Activated CD8-positive, alpha-beta memory T cell treated with anti-CD3 and anti-CD28 coated beads, Interleukin-2, amount 50 U/mL, for 1 hour (primary cell): Measurements from ENCODE around the gene RNF167.

Source experiments
- DNase-seq: peaks from one replicate; pipeline ENCODE4 v3.0.0-alpha.2; 2020; ENCODE audit errors: extremely low read depth

RNF167 gene

GRCh38 chr17:4939796-4940554, at the start of gene RNF167, which contains the start of gene SLC25A11:
Gene RNF167 (plus strand): TSS chr17:4940268. CDS start chr17:4940910, 642 bp downstream.
Gene SLC25A11 (minus strand): TSS chr17:4940046. CDS start chr17:4939910, 136 bp downstream.
- peak; percentile 95 for DNase-seq

- DNase-seq: no peak
Observed at GRCh38 chr17:4891411-4892410, 48.4 kb upstream of the RNF167 start.

- DNase-seq: no peak
Observed at GRCh38 chr17:4892499-4893221, 47.4 kb upstream of the RNF167 start.

- DNase-seq: no peak
Observed at GRCh38 chr17:4893272-4893671, 46.8 kb upstream of the RNF167 start.

GRCh38 chr17:4893721-4894560, 46.1 kb upstream of the RNF167 start:
- DNase-seq: no peak

DNA sequence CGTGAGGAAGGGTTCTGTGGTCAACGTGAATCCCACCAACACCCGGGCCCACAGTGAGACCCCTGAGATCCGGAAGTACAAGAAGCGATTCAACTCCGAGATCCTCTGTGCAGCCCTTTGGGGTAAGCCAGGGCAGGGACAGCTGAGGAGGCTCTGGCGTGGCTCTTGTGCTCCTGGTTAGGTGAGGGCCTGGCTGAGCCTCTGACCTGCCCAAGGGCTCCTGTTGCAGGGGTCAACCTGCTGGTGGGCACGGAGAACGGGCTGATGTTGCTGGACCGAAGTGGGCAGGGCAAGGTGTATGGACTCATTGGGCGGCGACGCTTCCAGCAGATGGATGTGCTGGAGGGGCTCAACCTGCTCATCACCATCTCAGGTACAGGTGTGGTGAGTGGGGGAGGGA, 44.9 kb upstream of the RNF167 start:
- DNase-seq: no peak

DNA sequence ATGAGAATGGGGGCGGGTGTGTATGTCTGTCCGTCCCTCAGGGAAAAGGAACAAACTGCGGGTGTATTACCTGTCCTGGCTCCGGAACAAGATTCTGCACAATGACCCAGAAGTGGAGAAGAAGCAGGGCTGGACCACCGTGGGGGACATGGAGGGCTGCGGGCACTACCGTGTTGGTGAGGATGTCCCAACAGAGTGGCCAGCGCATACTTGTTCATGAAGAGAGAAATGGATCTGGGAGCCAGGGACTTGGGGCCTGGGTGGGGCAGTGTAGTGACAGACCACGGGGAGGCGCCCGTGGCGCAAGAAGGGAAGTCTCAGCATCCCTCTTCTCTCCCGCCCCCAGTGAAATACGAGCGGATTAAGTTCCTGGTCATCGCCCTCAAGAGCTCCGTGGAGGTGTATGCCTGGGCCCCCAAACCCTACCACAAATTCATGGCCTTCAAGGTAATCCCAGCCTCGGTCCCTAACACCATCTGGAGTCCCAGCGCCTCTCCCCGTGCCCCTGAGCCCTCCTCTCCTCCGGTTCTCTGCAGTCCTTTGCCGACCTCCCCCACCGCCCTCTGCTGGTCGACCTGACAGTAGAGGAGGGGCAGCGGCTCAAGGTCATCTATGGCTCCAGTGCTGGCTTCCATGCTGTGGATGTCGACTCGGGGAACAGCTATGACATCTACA, 44.3 kb upstream of the RNF167 start:
- DNase-seq: no peak

DNA sequence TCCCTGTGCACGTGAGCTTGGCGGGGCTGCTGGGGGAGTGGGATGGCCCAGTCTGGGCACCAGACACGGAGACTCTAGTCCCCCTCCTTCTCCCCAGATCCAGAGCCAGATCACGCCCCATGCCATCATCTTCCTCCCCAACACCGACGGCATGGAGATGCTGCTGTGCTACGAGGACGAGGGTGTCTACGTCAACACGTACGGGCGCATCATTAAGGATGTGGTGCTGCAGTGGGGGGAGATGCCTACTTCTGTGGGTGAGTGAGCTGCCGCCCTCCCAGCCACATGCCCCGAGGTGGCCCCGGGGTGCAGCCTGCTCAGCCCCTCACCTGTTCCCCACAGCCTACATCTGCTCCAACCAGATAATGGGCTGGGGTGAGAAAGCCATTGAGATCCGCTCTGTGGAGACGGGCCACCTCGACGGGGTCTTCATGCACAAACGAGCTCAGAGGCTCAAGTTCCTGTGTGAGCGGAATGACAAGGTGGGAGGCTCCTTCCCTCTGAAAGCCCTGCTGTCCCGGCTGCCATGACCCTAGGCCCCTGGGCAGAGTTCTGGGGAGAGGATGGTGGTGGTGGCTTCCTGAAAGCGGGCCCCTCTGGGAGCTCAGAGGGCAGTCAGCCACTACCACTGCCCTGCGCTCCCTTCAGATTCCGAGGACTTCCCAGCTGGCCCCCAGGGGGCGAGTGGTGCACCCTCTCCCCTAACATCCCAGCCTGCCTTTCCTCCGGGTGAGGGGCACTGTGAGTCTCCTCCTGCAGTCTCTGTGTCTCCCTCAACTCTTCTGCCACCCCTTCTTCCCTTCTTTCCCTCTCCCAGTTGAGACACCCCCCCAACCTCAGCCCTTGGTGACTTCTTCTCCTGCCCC, 43.5 kb upstream of the RNF167 start:
- DNase-seq: no peak

DNA sequence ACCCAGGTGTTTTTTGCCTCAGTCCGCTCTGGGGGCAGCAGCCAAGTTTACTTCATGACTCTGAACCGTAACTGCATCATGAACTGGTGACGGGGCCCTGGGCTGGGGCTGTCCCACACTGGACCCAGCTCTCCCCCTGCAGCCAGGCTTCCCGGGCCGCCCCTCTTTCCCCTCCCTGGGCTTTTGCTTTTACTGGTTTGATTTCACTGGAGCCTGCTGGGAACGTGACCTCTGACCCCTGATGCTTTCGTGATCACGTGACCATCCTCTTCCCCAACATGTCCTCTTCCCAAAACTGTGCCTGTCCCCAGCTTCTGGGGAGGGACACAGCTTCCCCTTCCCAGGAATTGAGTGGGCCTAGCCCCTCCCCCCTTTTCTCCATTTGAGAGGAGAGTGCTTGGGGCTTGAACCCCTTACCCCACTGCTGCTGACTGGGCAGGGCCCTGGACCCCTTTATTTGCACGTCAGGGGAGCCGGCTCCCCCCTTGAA, 42.8 kb upstream of the RNF167 start:
- DNase-seq: no peak

DNA sequence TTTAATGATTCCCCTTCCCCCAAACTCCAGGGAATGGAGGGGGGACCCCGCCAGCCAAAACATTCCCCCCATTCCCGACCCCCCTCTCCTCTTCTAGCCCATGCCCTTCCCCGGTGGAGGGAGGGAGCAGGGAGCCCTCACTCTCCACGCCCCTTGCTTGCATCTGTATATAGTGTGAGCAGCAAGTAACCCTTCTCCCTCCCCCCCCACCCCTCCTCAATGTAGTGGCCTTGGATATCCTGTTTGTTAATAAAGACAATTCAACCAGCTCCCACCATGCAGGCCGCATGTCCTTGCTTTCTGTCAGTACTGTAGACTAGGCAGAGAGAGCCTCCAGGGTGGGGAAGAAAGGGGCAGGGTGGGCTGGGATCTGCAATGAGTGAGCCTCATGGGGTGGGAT, 42.3 kb upstream of the RNF167 start:
- no peak for DNase-seq

DNA sequence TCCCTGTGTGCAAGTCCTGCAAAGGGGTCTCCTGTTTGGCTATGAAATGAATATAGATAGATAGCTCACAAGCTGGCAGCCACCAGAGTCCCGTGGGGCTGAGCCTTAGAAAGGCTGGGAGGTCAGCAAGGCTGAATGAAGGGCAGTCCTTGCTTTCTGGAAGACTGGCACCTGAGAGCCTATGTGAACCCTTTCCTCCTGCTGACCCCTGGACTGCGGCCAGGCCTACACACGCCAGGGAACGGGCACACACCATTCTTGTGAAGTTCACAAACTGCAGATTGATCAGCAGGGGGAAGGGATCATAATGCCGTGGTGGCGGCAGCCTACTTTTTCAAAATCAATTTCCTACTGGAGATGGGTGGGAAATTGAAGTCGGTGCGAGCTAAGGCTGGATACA, 41.7 kb upstream of the RNF167 start:
- no peak for DNase-seq

GRCh38 chr17:4898927-4899326, 41.1 kb upstream of the RNF167 start:
- DNase-seq: no peak

DNA sequence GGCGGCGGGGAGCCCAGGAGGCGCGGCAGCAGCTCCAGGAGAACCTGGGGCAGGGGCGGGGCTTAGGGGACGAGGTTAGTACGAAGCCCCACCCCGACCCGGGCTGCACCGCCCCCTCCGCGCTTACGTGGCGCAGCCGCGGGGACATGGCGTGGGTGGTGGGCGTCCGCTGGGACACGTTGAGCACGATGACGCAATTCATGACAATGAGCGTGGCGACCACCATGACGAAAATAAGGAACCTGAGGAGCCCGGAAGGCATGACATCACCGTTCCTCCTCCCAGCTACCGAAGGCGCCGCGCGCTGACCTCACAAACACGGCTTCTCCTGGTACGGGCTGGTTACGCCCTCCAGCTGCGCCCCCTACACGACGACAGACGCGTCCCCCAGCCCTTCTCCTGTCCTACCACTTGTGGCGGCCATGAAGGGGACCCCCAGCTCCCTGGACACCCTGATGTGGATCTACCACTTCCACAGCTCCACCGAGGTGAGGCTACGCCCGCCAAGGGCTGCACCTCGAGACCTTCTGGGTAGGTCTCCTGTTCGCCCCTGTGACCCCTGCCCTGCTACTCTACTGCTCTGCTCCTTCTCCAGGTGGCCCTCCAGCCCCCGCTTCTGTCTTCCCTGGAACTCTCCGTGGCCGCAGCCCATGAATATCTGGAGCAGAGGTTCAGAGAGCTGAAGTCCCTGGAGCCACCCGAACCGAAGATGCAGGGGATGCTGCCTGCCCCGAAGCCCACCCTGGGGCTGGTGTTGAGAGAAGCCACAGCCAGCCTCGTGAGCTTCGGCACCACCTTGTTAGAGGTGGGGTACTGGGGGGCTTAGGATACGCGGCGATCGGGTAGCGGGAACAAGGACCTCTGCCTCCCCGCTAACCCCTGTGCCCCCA, 40.5 kb upstream of the RNF167 start, which contains the start of gene C17orf107:
Gene C17orf107, plus strand, starts transcription at position 196 of the 890 bp plus-strand sequence. Its CDS starts 227 bp downstream, at position 423.
- DNase-seq: peak; percentile 92

DNA sequence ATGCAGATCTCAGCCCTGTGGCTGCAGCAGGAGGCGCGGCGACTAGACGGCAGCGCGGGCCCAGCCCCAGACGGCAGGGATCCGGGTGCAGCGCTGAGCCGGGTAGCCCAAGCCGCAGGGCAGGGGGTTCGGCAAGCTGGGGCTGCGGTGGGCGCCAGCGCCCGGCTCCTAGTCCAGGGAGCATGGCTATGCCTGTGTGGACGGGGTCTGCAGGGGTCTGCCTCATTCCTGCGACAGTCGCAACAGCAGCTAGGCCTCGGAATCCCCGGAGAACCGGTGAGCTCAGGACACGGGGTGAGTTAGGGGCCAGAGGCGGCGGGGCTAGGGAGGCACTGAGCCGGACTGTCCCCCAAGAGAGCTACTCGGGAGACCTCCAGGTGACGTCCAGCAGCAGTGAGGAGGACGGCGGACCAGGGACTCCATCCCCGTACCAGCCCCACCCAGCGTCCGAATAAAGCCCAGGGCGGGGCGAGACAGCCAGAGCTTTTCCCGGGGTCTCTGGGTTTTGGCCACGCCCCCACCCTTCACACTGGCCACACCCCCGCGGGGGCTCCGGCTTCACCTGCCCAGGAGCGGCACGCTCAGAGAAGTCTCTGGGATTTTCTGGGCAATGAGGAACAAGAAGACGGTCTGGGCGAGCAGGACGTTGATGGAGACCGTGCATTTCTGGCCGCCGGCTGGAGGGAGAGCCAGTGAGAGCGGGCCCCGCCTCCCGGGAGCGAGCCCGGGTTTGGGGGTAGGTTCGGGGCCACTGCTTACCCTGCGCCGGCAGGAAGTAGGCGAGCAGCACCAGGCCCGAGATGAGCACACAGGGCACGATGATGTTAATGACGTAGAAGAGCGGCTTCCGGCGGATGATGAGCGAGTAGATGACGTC, 39.6 kb upstream of the RNF167 start:
- no peak for DNase-seq

GRCh38 chr17:4901108-4901647, 38.9 kb upstream of the RNF167 start:
- no peak for DNase-seq

GRCh38 chr17:4901648-4902344, 38.3 kb upstream of the RNF167 start:
- DNase-seq: no peak
